ENCODE results near the gene DSCAML1. TPM values are rescaled to one million over a fixed set of nuclear protein-coding genes. Genes with fewer than 3 reads are reported as not detected.

DSCAML1 gene
- total and polyA plus RNA-seq, 9 of the 15 experiments (the other 6 are each of a cell fraction or from before 2014, with no cell fraction given) = not detected

DNA sequence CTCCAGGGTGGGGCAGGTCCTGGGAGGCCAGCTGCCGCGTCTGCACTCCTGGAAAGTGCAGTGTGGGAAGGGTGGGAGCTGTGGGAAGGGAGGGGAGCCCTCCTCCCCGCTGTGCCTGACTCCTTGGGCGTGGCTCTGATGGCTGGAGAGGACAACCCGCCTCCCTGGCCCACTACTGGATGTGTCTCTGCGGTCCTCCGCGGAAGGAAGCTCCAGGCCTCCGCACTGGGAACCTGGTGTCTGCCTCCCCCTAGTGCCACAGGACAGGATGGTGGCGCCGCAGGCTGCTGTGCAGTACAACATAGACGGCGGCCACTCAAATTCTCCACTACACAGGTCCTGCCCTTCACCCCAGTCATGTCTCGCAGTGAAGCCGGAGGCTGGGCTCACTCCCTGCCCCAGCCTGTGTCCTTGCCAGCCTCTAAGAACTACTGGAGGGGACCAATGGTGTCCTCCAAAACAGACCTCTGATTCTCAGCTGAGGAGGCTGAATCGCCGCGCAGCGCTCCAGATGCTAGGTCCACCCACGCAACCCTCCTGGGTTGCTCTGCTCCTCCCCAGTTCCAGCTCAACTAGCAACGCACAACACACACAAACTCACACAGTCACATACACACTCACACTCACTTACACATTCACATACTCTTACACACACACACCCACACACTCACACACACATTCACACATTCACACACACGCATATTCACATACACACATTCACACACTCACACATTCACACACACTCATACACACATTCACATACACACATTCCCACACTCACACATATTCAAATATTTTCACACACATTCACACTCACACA lies 12.4 kb upstream of the DSCAML1 start (continued):
- TF ChIP-seq HOXB6 (CRISPR knock-in tag; IDR thresholded peaks at IDR 0.05; ENCODE audit: borderline replicate concordance) = no peak
- no peak for TF ChIP-seq CREB3L1 (IDR thresholded peaks at IDR 0.05; ENCODE audit: borderline replicate concordance, low read depth)
- TF ChIP-seq SNAPC5 (CRISPR knock-in tag; IDR thresholded peaks at IDR 0.05) = no peak
- 0 out of 2 replicates have a peak, but pooled peaks have one; percentile 52 for TF ChIP-seq DNMT1 (IDR thresholded peaks at IDR 0.05)
- no peak for TF ChIP-seq TBP (optimal IDR thresholded peaks at IDR 0.05; ENCODE audit: low read depth, low read length)
- TF ChIP-seq MEF2D (tag; conservative IDR thresholded peaks at IDR 0.05; ENCODE audit: low read depth) = no peak
- 0 out of 4 replicates have a peak, but pooled peaks of 1 of the 2 experiments have one; percentile 57 for TF ChIP-seq UBTF (IDR thresholded peaks at IDR 0.05; ENCODE audit: borderline replicate concordance in 1 of 2, low read depth in 2 of 2, low read length in 2 of 2)
- no peak for TF ChIP-seq RBM25 (IDR thresholded peaks at IDR 0.05; ENCODE audit: low read depth, low read length, severe bottlenecking)
- TF ChIP-seq ARNT (IDR thresholded peaks at IDR 0.05) = peak; percentile 21 to 64; a peak in 1 of 4 replicates
- no peak for TF ChIP-seq HDAC8 (tag; IDR thresholded peaks at IDR 0.05)
- 0 out of 2 replicates have a peak, but pooled peaks have one; percentile 47 for TF ChIP-seq IRF9 (tag; IDR thresholded peaks at IDR 0.05)
- TF ChIP-seq FOS (IDR thresholded peaks at IDR 0.05; ENCODE audit: extremely low read depth, insufficient read length) = no peak
- no peak for TF ChIP-seq MAZ (CRISPR knock-in tag; conservative IDR thresholded peaks at IDR 0.05 in 1 of 2, IDR thresholded peaks at IDR 0.05 in 1 of 2)
- no peak for TF ChIP-seq CCAR2 (IDR thresholded peaks at IDR 0.05; ENCODE audit: low read depth, low read length)
- TF ChIP-seq ZFP36 (IDR thresholded peaks at IDR 0.05; ENCODE audit: low read depth, low read length, partially characterized antibody) = no peak
- TF ChIP-seq, protein P1, sequence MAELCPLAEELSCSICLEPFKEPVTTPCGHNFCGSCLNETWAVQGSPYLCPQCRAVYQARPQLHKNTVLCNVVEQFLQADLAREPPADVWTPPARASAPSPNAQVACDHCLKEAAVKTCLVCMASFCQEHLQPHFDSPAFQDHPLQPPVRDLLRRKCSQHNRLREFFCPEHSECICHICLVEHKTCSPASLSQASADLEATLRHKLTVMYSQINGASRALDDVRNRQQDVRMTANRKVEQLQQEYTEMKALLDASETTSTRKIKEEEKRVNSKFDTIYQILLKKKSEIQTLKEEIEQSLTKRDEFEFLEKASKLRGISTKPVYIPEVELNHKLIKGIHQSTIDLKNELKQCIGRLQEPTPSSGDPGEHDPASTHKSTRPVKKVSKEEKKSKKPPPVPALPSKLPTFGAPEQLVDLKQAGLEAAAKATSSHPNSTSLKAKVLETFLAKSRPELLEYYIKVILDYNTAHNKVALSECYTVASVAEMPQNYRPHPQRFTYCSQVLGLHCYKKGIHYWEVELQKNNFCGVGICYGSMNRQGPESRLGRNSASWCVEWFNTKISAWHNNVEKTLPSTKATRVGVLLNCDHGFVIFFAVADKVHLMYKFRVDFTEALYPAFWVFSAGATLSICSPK (IDR thresholded peaks at IDR 0.05; ENCODE audit: borderline replicate concordance) = peak; percentile 89; the same call in 1 of the 2 replicates
- no peak for TF ChIP-seq ZNF41 (CRISPR knock-in tag; conservative IDR thresholded peaks at IDR 0.05)
- TF ChIP-seq ZNF146 (CRISPR knock-in tag; IDR thresholded peaks at IDR 0.05; ENCODE audit: unreplicated experiment) = no peak

All from K562 (cell line).